Measurements from ENCODE around the gene PRKG1. TPM values are rescaled to one million over a fixed set of nuclear protein-coding genes. Genes with fewer than 3 reads are reported as not detected.

PRKG1 gene
- total and polyA plus RNA-seq, 7 donors: 4.5 to 49.0 (median 31.7) TPM

DNA sequence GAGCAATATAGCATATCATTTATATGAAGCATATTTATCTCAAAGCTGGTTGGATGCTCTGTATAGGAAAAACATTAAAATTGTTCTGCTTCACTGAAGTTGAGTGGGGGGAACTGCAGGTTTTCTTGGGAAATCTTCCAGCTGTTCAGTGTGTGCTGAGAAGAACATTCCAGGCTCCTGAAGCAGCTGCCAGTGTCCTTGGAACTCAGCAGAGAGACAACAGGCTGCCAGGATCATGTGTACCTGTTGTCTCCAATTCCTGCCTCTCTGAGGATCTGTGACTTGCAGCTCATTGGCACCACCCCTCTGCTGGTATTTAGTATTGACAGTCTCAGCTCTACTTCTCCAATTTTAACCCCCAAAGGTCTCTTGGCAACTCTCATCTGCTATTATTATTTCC, 42.3 kb upstream of the PRKG1 start:
- ATAC-seq (peak; percentile 75 to 88 (median 79)), DNase-seq (no peak)
- no peaks in the 10 kb centered on the region for H3K9me3 ChIP-seq
- H3K4me3 ChIP-seq: no peak overlapping the region
- no peaks in the 10 kb centered on the region for H3K36me3 ChIP-seq (ENCODE audit: insufficient read depth in 1 of 2, low read depth in 1 of 2)
- TF ChIP-seq, protein P1, sequence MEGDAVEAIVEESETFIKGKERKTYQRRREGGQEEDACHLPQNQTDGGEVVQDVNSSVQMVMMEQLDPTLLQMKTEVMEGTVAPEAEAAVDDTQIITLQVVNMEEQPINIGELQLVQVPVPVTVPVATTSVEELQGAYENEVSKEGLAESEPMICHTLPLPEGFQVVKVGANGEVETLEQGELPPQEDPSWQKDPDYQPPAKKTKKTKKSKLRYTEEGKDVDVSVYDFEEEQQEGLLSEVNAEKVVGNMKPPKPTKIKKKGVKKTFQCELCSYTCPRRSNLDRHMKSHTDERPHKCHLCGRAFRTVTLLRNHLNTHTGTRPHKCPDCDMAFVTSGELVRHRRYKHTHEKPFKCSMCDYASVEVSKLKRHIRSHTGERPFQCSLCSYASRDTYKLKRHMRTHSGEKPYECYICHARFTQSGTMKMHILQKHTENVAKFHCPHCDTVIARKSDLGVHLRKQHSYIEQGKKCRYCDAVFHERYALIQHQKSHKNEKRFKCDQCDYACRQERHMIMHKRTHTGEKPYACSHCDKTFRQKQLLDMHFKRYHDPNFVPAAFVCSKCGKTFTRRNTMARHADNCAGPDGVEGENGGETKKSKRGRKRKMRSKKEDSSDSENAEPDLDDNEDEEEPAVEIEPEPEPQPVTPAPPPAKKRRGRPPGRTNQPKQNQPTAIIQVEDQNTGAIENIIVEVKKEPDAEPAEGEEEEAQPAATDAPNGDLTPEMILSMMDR (IDR thresholded peaks at IDR 0.05): peak; percentile 11
- intact Hi-C loops (cut with DNase I): no loop called here
- no peaks in the 10 kb centered on the region for H3K27me3 ChIP-seq (ENCODE audit: insufficient read depth in 3 of 3, low read length in 2 of 3)
- H3K4me1 ChIP-seq: peaks cover 30% of the 10 kb centered on the region
- peak overlapping the region; percentile 7 for H3K27ac ChIP-seq

DNA sequence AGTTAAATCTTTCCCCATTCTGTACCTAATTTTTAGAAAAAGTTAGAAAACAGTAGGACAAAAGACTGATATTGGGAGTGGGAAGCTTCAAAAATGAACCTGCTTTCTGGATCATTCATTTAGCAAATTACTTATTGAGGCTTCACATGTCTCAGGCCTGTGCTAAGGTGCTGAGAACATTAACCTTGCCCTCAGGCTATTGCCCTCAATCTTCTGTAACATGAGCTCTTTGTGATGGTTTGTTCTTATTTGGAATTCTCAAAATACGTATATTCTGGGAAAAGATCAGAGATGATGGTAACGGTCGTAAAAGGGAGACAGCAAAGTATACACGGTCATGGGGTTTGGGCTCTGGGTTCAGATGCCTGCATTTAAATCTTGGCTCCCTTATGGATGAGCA, 39.5 kb upstream of the PRKG1 start:
- Histone ChIP-seq H3K36me3 (ENCODE audit: insufficient read depth in 1 of 2, low read depth in 1 of 2) (no peaks in the 10 kb centered on the region), H3K27me3 (ENCODE audit: insufficient read depth in 3 of 3, low read length in 2 of 3) (no peaks in the 10 kb centered on the region), H3K27ac (no peak overlapping the region), H3K4me3 (no peak overlapping the region), H3K4me1 (peaks cover 11% of the 10 kb centered on the region), H3K9me3 (no peaks in the 10 kb centered on the region)
- ATAC-seq (no peak), DNase-seq (no peak)
- intact Hi-C loops (cut with DNase I): no loop called here
- TF ChIP-seq, protein P1 (IDR thresholded peaks at IDR 0.05): no peak
- WGBS, 3 donors: 84 to 90% (median 87%) methylated on average over 4 of the region's 4 CpGs

DNA sequence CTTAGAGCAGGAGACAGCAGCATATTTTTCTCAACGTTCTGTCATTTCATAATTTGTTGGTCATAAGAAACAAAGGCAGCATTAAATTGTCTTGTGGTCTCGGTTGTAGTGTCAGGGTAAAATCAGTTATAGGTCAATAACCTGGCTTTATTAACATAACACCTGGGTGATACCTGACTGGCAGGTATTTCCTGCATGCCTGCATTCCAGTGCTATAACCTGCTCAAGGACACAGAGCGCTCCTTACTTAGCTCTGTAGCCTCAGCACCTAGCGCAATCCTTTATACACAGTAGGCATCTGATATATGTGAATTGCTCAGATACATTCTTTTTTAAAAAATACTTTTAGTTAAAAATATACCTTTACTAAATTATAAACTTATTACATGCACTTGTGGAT, 38.9 kb upstream of the PRKG1 start:
- DNase-seq: no peak
- 92 to 94% (median 92%) methylated on average over 4 of the region's 4 CpGs for WGBS, 3 donors
- Histone ChIP-seq H3K4me1 (peaks cover 7% of the 10 kb centered on the region), H3K9me3 (no peaks in the 10 kb centered on the region), H3K27me3 (ENCODE audit: insufficient read depth in 3 of 3, low read length in 2 of 3) (no peaks in the 10 kb centered on the region), H3K36me3 (ENCODE audit: insufficient read depth in 1 of 2, low read depth in 1 of 2) (no peaks in the 10 kb centered on the region), H3K27ac (no peak overlapping the region), H3K4me3 (no peak overlapping the region)
- intact Hi-C loops (cut with DNase I): no loop called here
- TF ChIP-seq, protein P1 (IDR thresholded peaks at IDR 0.05): no peak
- no peak for ATAC-seq

DNA sequence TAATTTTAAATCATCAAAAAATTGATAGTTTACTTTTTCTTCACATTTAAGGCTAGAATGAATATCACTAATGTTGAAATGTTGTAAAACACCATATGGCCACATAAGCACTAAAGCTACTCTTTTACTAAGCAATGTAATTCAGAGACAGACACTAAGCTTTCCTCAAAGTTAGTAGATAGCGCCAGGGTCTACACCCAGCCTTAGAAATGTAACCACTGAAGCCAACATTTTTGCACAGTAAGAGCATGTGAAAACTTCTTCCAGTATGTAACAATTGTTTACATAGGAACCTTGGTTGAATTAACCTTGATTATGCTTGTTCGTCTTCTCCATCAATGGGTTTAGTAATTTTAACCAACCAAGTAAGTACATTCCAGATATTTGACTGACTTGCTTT, 28.4 kb upstream of the PRKG1 start:
- WGBS, 3 donors: 96 to 97% (median 96%) methylated on average over 2 of the region's 2 CpGs

More for the DNA sequence above, 28.4 kb upstream of the PRKG1 start:
- Histone ChIP-seq H3K9me3 (no peaks in the 10 kb centered on the region), H3K36me3 (ENCODE audit: insufficient read depth in 1 of 2, low read depth in 1 of 2) (no peaks in the 10 kb centered on the region), H3K27ac (no peak overlapping the region), H3K4me1 (peaks cover 42% of the 10 kb centered on the region), H3K27me3 (ENCODE audit: insufficient read depth in 3 of 3, low read length in 2 of 3) (no peaks in the 10 kb centered on the region), H3K4me3 (no peak overlapping the region)
- DNase-seq (no peak), ATAC-seq (no peak)
- intact Hi-C loops (cut with DNase I): loop anchor here in 1 of 2 donors (5.0 kb wide), 1 partner anchor 44 kb away; no protein-coding TSS in a partner anchor
- TF ChIP-seq, protein P1 (IDR thresholded peaks at IDR 0.05): no peak
